K562 (cell line): ENCODE data around the gene LATS1. TPM values are rescaled to one million over a fixed set of nuclear protein-coding genes. Genes with fewer than 3 reads are reported as not detected.

Source experiments
- ATAC-seq: fragments of 200-7000 bp; cut with Tn5 transposase; 3 replicates; pipeline ENCODE4 v1.9.1; 2020; ENCODE audit warnings: moderate library complexity
- BruUV-seq: library from RNA; stranded (reverse); fragments of 400-500 nt; replicated peaks from 2 replicates; lab custom pipeline; 2021; lab: Mats Ljungman, UMichigan
- CTCF ChIA-PET: fragments of 300-600 bp; formaldehyde crosslinking; extraction: SDS; loops from one replicate; lab custom pipeline; 2021; ENCODE audit warnings: low intra/inter-chr PET ratio; lab: Yijun Ruan, JAX
- POLR2A ChIA-PET: fragments of 300-600, 350-650 bp; sonication (Branson Sonifier 250); formaldehyde crosslinking; extraction: SDS; loops from one replicate; lab custom pipeline; 2021; ENCODE audit warnings: antibody characterized with exemption, inconsistent platforms; lab: Yijun Ruan, JAX
- DNase-seq, 4 experiments: peaks; one replicate each; pipeline versions ENCODE4 v3.0.0 to v3.0.0-alpha.2; 2011 to 2018; ENCODE audit warnings: low spot score in 3 of 4, mixed read lengths in 3 of 4; ENCODE audit errors: extremely low read depth in 1 of 4
- FAIRE-seq: peaks from 2 replicates; lab custom pipeline; 2011; peaks lifted over from hg19 to GRCh38; lab: Jason Lieb, UNC
- H2AFZ ChIP-seq: 2 replicates; pipeline ENCODE4 v1.6.0; 2011; ENCODE audit warnings: low read depth, low read length, control low read depth, inconsistent platforms
- H3K27ac ChIP-seq: fragments of 200-600 bp; 3 replicates; pipeline ENCODE4 v1.8.0; 2011; ENCODE audit warnings: low read depth, mild to moderate bottlenecking, control low read depth, inconsistent platforms, low read length, moderate library complexity, mixed read lengths; ENCODE audit errors: extremely low read depth
- H3K27me3 ChIP-seq, 2 experiments: fragments of 300-600 bp in 1 of 2; 2 replicates in 1 of 2; 3 replicates in 1 of 2; pipeline versions ENCODE4 v1.6.0 to v1.8.0; 2011; ENCODE audit warnings: inconsistent platforms in 2 of 2, low read length in 2 of 2, mild to moderate bottlenecking in 1 of 2, mixed read lengths in 1 of 2, moderate library complexity in 1 of 2; ENCODE audit not compliant: control insufficient read depth in 2 of 2, insufficient read depth in 2 of 2
- H3K36me3 ChIP-seq: fragments of 300-600 bp; 3 replicates; pipeline ENCODE4 v1.8.0; 2011; ENCODE audit warnings: mild to moderate bottlenecking, low read length, inconsistent platforms; ENCODE audit not compliant: control insufficient read depth, insufficient read depth
- H3K4me1 ChIP-seq, 2 experiments: fragments of 200-600 bp in 1 of 2; replicated peaks in 1 of 2; 2 replicates in 1 of 2; 3 replicates in 1 of 2; pipeline versions ENCODE4 v1.5.1 to v1.8.0; 2011; ENCODE audit warnings: inconsistent platforms in 2 of 2, low read length in 2 of 2, mild to moderate bottlenecking in 1 of 2, mixed read lengths in 1 of 2, moderate library complexity in 1 of 2; ENCODE audit not compliant: control insufficient read depth in 2 of 2, insufficient read depth in 2 of 2
- H3K4me2 ChIP-seq: 2 replicates; pipeline ENCODE4 v1.6.1; 2011; ENCODE audit warnings: low read length, control low read depth, inconsistent platforms, mixed read lengths; ENCODE audit not compliant: insufficient read depth
- H3K4me3 ChIP-seq: fragments of 200-600 bp; sonication (generic), shearing (Covaris generic); 2 replicates; pipeline ENCODE4 v1.5.1; 2016; ENCODE audit warnings: control low read depth, inconsistent platforms
- H3K79me2 ChIP-seq: fragments of 200-600 bp; 3 replicates; pipeline ENCODE4 v1.8.0; 2011; ENCODE audit warnings: low read length, inconsistent platforms; ENCODE audit not compliant: control insufficient read depth, insufficient read depth
- H3K9ac ChIP-seq, 2 experiments: 2 replicates each; pipeline versions ENCODE4 v1.6.0 to v1.6.1; 2011; ENCODE audit warnings: low read depth in 2 of 2, low read length in 2 of 2, control low read depth in 1 of 2, inconsistent platforms in 1 of 2, mild to moderate bottlenecking in 1 of 2, mixed read lengths in 1 of 2; ENCODE audit not compliant: insufficient read depth in 1 of 2
- H3K9me1 ChIP-seq: one replicate; pipeline ENCODE4 v1.6.0; 2011; ENCODE audit warnings: inconsistent platforms, mild to moderate bottlenecking, low read length, moderate library complexity; ENCODE audit not compliant: control insufficient read depth, insufficient read depth
- H3K9me3 ChIP-seq: replicated peaks from 2 replicates; pipeline ENCODE4 v1.5.1; 2011; ENCODE audit warnings: low read depth, low read length, inconsistent platforms; ENCODE audit not compliant: control insufficient read depth, insufficient read depth
- H4K20me1 ChIP-seq: replicated peaks from 2 replicates; pipeline ENCODE4 v1.6.1; 2011; ENCODE audit warnings: low read length, inconsistent platforms, mixed read lengths; ENCODE audit not compliant: control insufficient read depth, insufficient read depth
- SMC3 ChIP-seq: conservative IDR thresholded peaks from 2 replicates; pipeline ENCODE4 v1.6.1; 2011; ENCODE audit warnings: low read depth, low read length, improper control_type of control experiment; ENCODE audit not compliant: insufficient read depth
- ZNF707 ChIP-seq: fragments of 250-450 bp; sonication (Bioruptor Pico); conservative IDR thresholded peaks from 2 replicates; pipeline ENCODE4 v1.8.0; 2022; ENCODE audit warnings: inconsistent platforms, mild to moderate bottlenecking, moderate library complexity
- WGBS: fragments of 100-300 bp; shearing (Covaris generic); methylation state at CpG from one replicate; pipeline ENCODE4 v1.1.6; 2016; ENCODE audit warnings: low coverage, mixed read lengths; ENCODE audit not compliant: insufficient coverage; ENCODE audit errors: missing lambda C conversion rate; 5-methylcytosine and 5-hydroxymethylcytosine counted together
- in situ Hi-C: fragments of 300-500 bp; cut with MboI; formaldehyde crosslinking; loops from 4 replicates; pipeline ENCODE4 v1.15.0; 2018; ENCODE audit warnings: inconsistent platforms, mixed read lengths
- intact Hi-C: fragments of 100-400 bp; cut with micrococcal nuclease; formaldehyde crosslinking; loops from 2 replicates; pipeline ENCODE4 v1.14.2; 2022
- polyA plus RNA-seq, 8 experiments: library from polyadenylated mRNA; depleted of rRNA in 4 of 8; stranded (reverse) in 5 of 8; unstranded in 3 of 8; fragments of >200 nt; fragmentation: Nextera tagmentation in 2 of 8; fragmentation: Illumina TruSeq in 1 of 8; extraction: Ambion mirVana in 2 of 8; extraction: Trizol in 1 of 8; gene quantifications; 2 replicates each; pipeline versions ENCODE4 v1.2.1 to v1.2.3, GENCODE V29; 2011 to 2014; ENCODE audit warnings: inconsistent platforms in 1 of 8, missing spikeins in 1 of 8
- small RNA-seq: library from RNA; depleted of rRNA; stranded (forward); fragments of <200 nt; gene quantifications from one replicate; pipeline ENCODE3, GENCODE V24; 2014
- total RNA-seq, 7 experiments: library from RNA; depleted of rRNA in 6 of 7; stranded (reverse); fragments of >200 nt in 6 of 7; fragmentation: Illumina TruSeq in 2 of 7; extraction: Trizol in 2 of 7; gene quantifications; 2 replicates each; pipeline versions ENCODE4 v1.2.1 to v1.2.3, GENCODE V29; 2011 to 2021; ENCODE audit warnings: low replicate concordance in 1 of 7

Gene LATS1
- total and polyA plus RNA-seq, 9 of the 15 experiments (the other 6 are each of a cell fraction or from before 2014, with no cell fraction given), result 5.0 to 36.3 (median 18.4) TPM

DNA sequence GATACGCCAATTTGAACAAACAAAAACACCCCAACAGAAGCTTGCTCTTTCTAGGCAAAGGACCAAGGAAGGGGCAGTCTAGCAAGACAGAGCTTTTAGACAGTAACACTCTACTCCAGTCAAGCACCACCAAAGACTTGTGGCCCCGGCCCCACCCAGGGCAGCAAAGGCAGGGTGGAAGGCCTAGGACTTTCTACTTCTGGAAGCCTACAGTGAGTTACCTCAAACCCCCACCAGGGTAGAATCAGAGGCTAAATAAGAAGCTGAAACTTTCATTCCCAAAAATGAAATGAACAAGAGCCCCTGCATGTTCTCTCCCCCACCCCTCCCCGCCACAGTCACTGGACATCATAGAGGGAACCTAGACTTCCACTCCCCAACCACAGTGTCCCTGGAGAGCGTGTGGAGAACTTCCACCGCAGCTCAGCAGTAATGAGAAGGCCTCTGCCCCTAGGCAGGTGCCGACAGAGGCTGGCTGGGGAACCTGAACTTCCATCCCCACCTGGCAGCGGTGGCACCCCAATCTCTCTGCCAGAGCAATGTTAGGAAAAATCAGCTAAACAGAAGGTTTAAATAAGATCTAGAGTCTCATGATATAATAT, 109.4 kb downstream of the LATS1 start:
- BruUV-seq, result no TSS peak
- Histone ChIP-seq H4K20me1 (no peaks in the 10 kb centered on the region), H3K27me3 (no peaks in the 10 kb centered on the region), H3K79me2 (no peaks in the 10 kb centered on the region; the same call in 2 of the 3 replicates)
- no peak for TF ChIP-seq SMC3
- TF ChIP-seq ZNF707 (CRISPR knock-in tag), result no peak
- TF ChIP-seq, all 486 proteins: peak for 0
- FAIRE-seq, result no peak
- no peaks in the 10 kb centered on the region for H3K4me1 ChIP-seq
- DNase-seq, result peak in 1 of 4 experiments; percentile 35
- ChIA-PET POLR2A (interaction anchor here (0.6 to 1.5 kb wide), 4 partner anchors 9 to 85 kb away, joined by 3 to 6 read pairs (median 4); no protein-coding TSS in a partner anchor), CTCF (interaction anchor here (0.5 kb wide), 1 partner anchor 151 kb away, joined by 3 read pairs; no protein-coding TSS in a partner anchor)
- in situ Hi-C loops (no loop called here), intact Hi-C loops (no loop called here)
- H3K9me1 ChIP-seq, result no peaks in the 10 kb centered on the region
- H3K4me2 ChIP-seq, result no peak overlapping the region
- WGBS, result 89% methylated on average over 7 of the region's 7 CpGs
- no peak overlapping the region for H3K27ac ChIP-seq
- no peak overlapping the region for H2AFZ ChIP-seq
- ATAC-seq, result peak; percentile 79
- no peak overlapping the region for H3K9ac ChIP-seq
- peaks cover 10% of the 10 kb centered on the region; the same call in 2 of the 3 replicates for H3K36me3 ChIP-seq
- H3K9me3 ChIP-seq, result no peaks in the 10 kb centered on the region
- no peak overlapping the region for H3K4me3 ChIP-seq

Small RNA genes within 50 kb of the gene (small RNA-seq; reads per million reads assigned to genes)
- gene RF00019, result not detected

Other genes with a start within 250 kb of the LATS1 start
Only the 7 nearest of the 11 such genes appear.
- gene PPIL4, start 172.1 kb downstream of the LATS1 start, total RNA-seq (2014; rRNA removed), result 29.5 and 36.9 TPM in 2 replicates
- 53.7 and 59.5 TPM in 2 replicates for gene PPIL4, start 172.1 kb downstream of the LATS1 start, total RNA-seq (2014; rRNA removed; fragmentation: Illumina TruSeq; extraction: Trizol)
- 52.3 and 54.0 TPM in 2 replicates for gene PPIL4, start 172.1 kb downstream of the LATS1 start, total RNA-seq (2015; rRNA removed; fragmentation: Illumina TruSeq; extraction: Trizol)
- 26.9 and 29.1 TPM in 2 replicates for gene PPIL4, start 172.1 kb downstream of the LATS1 start, total RNA-seq (2021)
- 11.7 and 14.5 TPM in 2 replicates for gene PPIL4, start 172.1 kb downstream of the LATS1 start, polyA plus RNA-seq (2011; rRNA removed)
- gene PPIL4, start 172.1 kb downstream of the LATS1 start, polyA plus RNA-seq (2014; fragmentation: Illumina TruSeq; extraction: Trizol), result 34.9 and 45.9 TPM in 2 replicates
- gene PPIL4, start 172.1 kb downstream of the LATS1 start, polyA plus RNA-seq (2014; fragmentation: Nextera tagmentation; extraction: Ambion mirVana), result 10 to 100 TPM; 48.5 to 55.2 TPM
- 26.4 and 32.2 TPM in 2 replicates for gene PPIL4, start 172.1 kb downstream of the LATS1 start, polyA plus RNA-seq (2014; rRNA removed)
- 11.4 and 15.4 TPM in 2 replicates for gene GINM1, start 151.7 kb downstream of the LATS1 start, total RNA-seq (2014; rRNA removed)
- 19.3 and 23.8 TPM in 2 replicates for gene GINM1, start 151.7 kb downstream of the LATS1 start, total RNA-seq (2014; rRNA removed; fragmentation: Illumina TruSeq; extraction: Trizol)
- gene GINM1, start 151.7 kb downstream of the LATS1 start, total RNA-seq (2015; rRNA removed; fragmentation: Illumina TruSeq; extraction: Trizol), result 16.2 and 16.5 TPM in 2 replicates
- 13.9 and 15.7 TPM in 2 replicates for gene GINM1, start 151.7 kb downstream of the LATS1 start, total RNA-seq (2021)
- gene GINM1, start 151.7 kb downstream of the LATS1 start, polyA plus RNA-seq (2011; rRNA removed), result 11.6 and 14.2 TPM in 2 replicates
- 15.2 and 15.4 TPM in 2 replicates for gene GINM1, start 151.7 kb downstream of the LATS1 start, polyA plus RNA-seq (2014; fragmentation: Illumina TruSeq; extraction: Trizol)
- 1 to 10 TPM; 5.0 to 6.1 TPM for gene GINM1, start 151.7 kb downstream of the LATS1 start, polyA plus RNA-seq (2014; fragmentation: Nextera tagmentation; extraction: Ambion mirVana)
- 12.9 and 13.0 TPM in 2 replicates for gene GINM1, start 151.7 kb downstream of the LATS1 start, polyA plus RNA-seq (2014; rRNA removed)
- gene KATNA1, start 69.4 kb downstream of the LATS1 start, total RNA-seq (2014; rRNA removed), result 41.1 and 45.0 TPM in 2 replicates
- gene KATNA1, start 69.4 kb downstream of the LATS1 start, total RNA-seq (2014; rRNA removed; fragmentation: Illumina TruSeq; extraction: Trizol), result 53.5 and 63.0 TPM in 2 replicates
- 40.6 and 44.5 TPM in 2 replicates for gene KATNA1, start 69.4 kb downstream of the LATS1 start, total RNA-seq (2015; rRNA removed; fragmentation: Illumina TruSeq; extraction: Trizol)
- gene KATNA1, start 69.4 kb downstream of the LATS1 start, total RNA-seq (2021), result 33.9 and 34.6 TPM in 2 replicates
- gene KATNA1, start 69.4 kb downstream of the LATS1 start, polyA plus RNA-seq (2011; rRNA removed), result 58.1 and 76.9 TPM in 2 replicates
- 55.0 and 56.7 TPM in 2 replicates for gene KATNA1, start 69.4 kb downstream of the LATS1 start, polyA plus RNA-seq (2014; fragmentation: Illumina TruSeq; extraction: Trizol)
- gene KATNA1, start 69.4 kb downstream of the LATS1 start, polyA plus RNA-seq (2014; fragmentation: Nextera tagmentation; extraction: Ambion mirVana), result 10 to 100 TPM; 22.5 to 33.3 TPM
- gene KATNA1, start 69.4 kb downstream of the LATS1 start, polyA plus RNA-seq (2014; rRNA removed), result 41.8 and 47.5 TPM in 2 replicates
- gene NUP43, start 28.4 kb upstream of the LATS1 start, total RNA-seq (2014; rRNA removed), result 44.7 and 50.5 TPM in 2 replicates
- gene NUP43, start 28.4 kb upstream of the LATS1 start, total RNA-seq (2014; rRNA removed; fragmentation: Illumina TruSeq; extraction: Trizol), result 112 and 127 TPM in 2 replicates
- gene NUP43, start 28.4 kb upstream of the LATS1 start, total RNA-seq (2015; rRNA removed; fragmentation: Illumina TruSeq; extraction: Trizol), result 78.1 and 83.6 TPM in 2 replicates
- gene NUP43, start 28.4 kb upstream of the LATS1 start, total RNA-seq (2021), result 101 and 103 TPM in 2 replicates
- gene NUP43, start 28.4 kb upstream of the LATS1 start, polyA plus RNA-seq (2011; rRNA removed), result 112 and 136 TPM in 2 replicates
- 59.5 and 67.4 TPM in 2 replicates for gene NUP43, start 28.4 kb upstream of the LATS1 start, polyA plus RNA-seq (2014; fragmentation: Illumina TruSeq; extraction: Trizol)
- 10 to 100 TPM; 28.9 to 39.7 TPM for gene NUP43, start 28.4 kb upstream of the LATS1 start, polyA plus RNA-seq (2014; fragmentation: Nextera tagmentation; extraction: Ambion mirVana)
- 53.1 and 53.4 TPM in 2 replicates for gene NUP43, start 28.4 kb upstream of the LATS1 start, polyA plus RNA-seq (2014; rRNA removed)
- 302 and 327 TPM in 2 replicates for gene PCMT1, start 31.6 kb upstream of the LATS1 start, total RNA-seq (2014; rRNA removed)
- 235 and 246 TPM in 2 replicates for gene PCMT1, start 31.6 kb upstream of the LATS1 start, total RNA-seq (2014; rRNA removed; fragmentation: Illumina TruSeq; extraction: Trizol)
- gene PCMT1, start 31.6 kb upstream of the LATS1 start, total RNA-seq (2015; rRNA removed; fragmentation: Illumina TruSeq; extraction: Trizol), result 215 and 217 TPM in 2 replicates
- gene PCMT1, start 31.6 kb upstream of the LATS1 start, total RNA-seq (2021), result 231 and 238 TPM in 2 replicates
- 307 and 425 TPM in 2 replicates for gene PCMT1, start 31.6 kb upstream of the LATS1 start, polyA plus RNA-seq (2011; rRNA removed)
- 303 and 361 TPM in 2 replicates for gene PCMT1, start 31.6 kb upstream of the LATS1 start, polyA plus RNA-seq (2014; fragmentation: Illumina TruSeq; extraction: Trizol)
- gene PCMT1, start 31.6 kb upstream of the LATS1 start, polyA plus RNA-seq (2014; fragmentation: Nextera tagmentation; extraction: Ambion mirVana), result 100 to 1,000 TPM; 536 to 541 TPM
- 411 and 464 TPM in 2 replicates for gene PCMT1, start 31.6 kb upstream of the LATS1 start, polyA plus RNA-seq (2014; rRNA removed)
- 2.2 and 4.6 TPM in 2 replicates for gene LRP11, start 146.3 kb upstream of the LATS1 start, total RNA-seq (2014; rRNA removed)
- 2.7 and 3.5 TPM in 2 replicates for gene LRP11, start 146.3 kb upstream of the LATS1 start, total RNA-seq (2014; rRNA removed; fragmentation: Illumina TruSeq; extraction: Trizol)
- gene LRP11, start 146.3 kb upstream of the LATS1 start, total RNA-seq (2015; rRNA removed; fragmentation: Illumina TruSeq; extraction: Trizol), result 2.4 and 2.6 TPM in 2 replicates
- gene LRP11, start 146.3 kb upstream of the LATS1 start, total RNA-seq (2021), result 2.9 and 3.6 TPM in 2 replicates
- gene LRP11, start 146.3 kb upstream of the LATS1 start, polyA plus RNA-seq (2011; rRNA removed), result 2.6 and 8.2 TPM in 2 replicates
- gene LRP11, start 146.3 kb upstream of the LATS1 start, polyA plus RNA-seq (2014; fragmentation: Illumina TruSeq; extraction: Trizol), result 1.8 and 3.4 TPM in 2 replicates
- under 1 TPM; 0.51 to 0.94 TPM for gene LRP11, start 146.3 kb upstream of the LATS1 start, polyA plus RNA-seq (2014; fragmentation: Nextera tagmentation; extraction: Ambion mirVana)
- 2.0 and 2.1 TPM in 2 replicates for gene LRP11, start 146.3 kb upstream of the LATS1 start, polyA plus RNA-seq (2014; rRNA removed)
- not detected in 2 replicates for gene RAET1E, start 180.0 kb upstream of the LATS1 start, total RNA-seq (2014; rRNA removed)
- gene RAET1E, start 180.0 kb upstream of the LATS1 start, total RNA-seq (2014; rRNA removed; fragmentation: Illumina TruSeq; extraction: Trizol), result not detected in 2 replicates
- not detected in 2 replicates for gene RAET1E, start 180.0 kb upstream of the LATS1 start, total RNA-seq (2015; rRNA removed; fragmentation: Illumina TruSeq; extraction: Trizol)
- gene RAET1E, start 180.0 kb upstream of the LATS1 start, total RNA-seq (2021), result not detected in 2 replicates
- gene RAET1E, start 180.0 kb upstream of the LATS1 start, polyA plus RNA-seq (2011; rRNA removed), result not detected in 2 replicates
- gene RAET1E, start 180.0 kb upstream of the LATS1 start, polyA plus RNA-seq (2014; fragmentation: Illumina TruSeq; extraction: Trizol), result not detected in 2 replicates
- not detected for gene RAET1E, start 180.0 kb upstream of the LATS1 start, polyA plus RNA-seq (2014; fragmentation: Nextera tagmentation; extraction: Ambion mirVana)
- not detected in 2 replicates for gene RAET1E, start 180.0 kb upstream of the LATS1 start, polyA plus RNA-seq (2014; rRNA removed)